ENCODE results near the gene MYH7.

DNA sequence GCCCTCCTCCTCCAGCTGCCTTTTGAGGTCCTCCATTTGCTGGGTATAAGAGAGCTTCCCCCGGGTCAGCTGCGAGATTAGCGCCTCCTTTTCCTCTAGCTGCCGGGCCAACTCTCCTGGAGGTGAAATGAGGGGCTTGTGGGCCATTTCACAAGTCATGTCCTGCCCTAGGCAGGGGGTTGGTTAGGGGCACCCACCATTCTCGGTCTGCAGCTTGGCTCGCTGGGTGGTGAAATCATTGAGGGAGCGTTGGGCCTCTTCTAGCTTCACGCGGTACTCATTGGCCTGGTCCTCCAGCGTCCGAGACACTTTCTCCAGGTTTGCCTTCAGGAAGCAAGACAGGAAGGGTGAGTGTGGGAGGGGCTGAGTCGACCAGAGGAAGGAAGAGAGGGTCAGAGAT, 46.1 kb downstream of the MYH7 start:
- TF ChIP-seq, protein P1, sequence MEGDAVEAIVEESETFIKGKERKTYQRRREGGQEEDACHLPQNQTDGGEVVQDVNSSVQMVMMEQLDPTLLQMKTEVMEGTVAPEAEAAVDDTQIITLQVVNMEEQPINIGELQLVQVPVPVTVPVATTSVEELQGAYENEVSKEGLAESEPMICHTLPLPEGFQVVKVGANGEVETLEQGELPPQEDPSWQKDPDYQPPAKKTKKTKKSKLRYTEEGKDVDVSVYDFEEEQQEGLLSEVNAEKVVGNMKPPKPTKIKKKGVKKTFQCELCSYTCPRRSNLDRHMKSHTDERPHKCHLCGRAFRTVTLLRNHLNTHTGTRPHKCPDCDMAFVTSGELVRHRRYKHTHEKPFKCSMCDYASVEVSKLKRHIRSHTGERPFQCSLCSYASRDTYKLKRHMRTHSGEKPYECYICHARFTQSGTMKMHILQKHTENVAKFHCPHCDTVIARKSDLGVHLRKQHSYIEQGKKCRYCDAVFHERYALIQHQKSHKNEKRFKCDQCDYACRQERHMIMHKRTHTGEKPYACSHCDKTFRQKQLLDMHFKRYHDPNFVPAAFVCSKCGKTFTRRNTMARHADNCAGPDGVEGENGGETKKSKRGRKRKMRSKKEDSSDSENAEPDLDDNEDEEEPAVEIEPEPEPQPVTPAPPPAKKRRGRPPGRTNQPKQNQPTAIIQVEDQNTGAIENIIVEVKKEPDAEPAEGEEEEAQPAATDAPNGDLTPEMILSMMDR (IDR thresholded peaks at IDR 0.05; ENCODE audit: poor library complexity, severe bottlenecking) = no peak
- no peak for TF ChIP-seq POLR2AphosphoS5 (IDR thresholded peaks at IDR 0.05)
- TF ChIP-seq EP300 (conservative IDR thresholded peaks at IDR 0.05; ENCODE audit: poor library complexity, severe bottlenecking) = no peak
- TF ChIP-seq, protein P2, sequence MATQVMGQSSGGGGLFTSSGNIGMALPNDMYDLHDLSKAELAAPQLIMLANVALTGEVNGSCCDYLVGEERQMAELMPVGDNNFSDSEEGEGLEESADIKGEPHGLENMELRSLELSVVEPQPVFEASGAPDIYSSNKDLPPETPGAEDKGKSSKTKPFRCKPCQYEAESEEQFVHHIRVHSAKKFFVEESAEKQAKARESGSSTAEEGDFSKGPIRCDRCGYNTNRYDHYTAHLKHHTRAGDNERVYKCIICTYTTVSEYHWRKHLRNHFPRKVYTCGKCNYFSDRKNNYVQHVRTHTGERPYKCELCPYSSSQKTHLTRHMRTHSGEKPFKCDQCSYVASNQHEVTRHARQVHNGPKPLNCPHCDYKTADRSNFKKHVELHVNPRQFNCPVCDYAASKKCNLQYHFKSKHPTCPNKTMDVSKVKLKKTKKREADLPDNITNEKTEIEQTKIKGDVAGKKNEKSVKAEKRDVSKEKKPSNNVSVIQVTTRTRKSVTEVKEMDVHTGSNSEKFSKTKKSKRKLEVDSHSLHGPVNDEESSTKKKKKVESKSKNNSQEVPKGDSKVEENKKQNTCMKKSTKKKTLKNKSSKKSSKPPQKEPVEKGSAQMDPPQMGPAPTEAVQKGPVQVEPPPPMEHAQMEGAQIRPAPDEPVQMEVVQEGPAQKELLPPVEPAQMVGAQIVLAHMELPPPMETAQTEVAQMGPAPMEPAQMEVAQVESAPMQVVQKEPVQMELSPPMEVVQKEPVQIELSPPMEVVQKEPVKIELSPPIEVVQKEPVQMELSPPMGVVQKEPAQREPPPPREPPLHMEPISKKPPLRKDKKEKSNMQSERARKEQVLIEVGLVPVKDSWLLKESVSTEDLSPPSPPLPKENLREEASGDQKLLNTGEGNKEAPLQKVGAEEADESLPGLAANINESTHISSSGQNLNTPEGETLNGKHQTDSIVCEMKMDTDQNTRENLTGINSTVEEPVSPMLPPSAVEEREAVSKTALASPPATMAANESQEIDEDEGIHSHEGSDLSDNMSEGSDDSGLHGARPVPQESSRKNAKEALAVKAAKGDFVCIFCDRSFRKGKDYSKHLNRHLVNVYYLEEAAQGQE (IDR thresholded peaks at IDR 0.05; ENCODE audit: borderline replicate concordance) = no peak
- no peak for TF ChIP-seq SMC3 (conservative IDR thresholded peaks at IDR 0.05; ENCODE audit: poor library complexity)
- TF ChIP-seq EZH2 (IDR thresholded peaks at IDR 0.05; ENCODE audit: borderline replicate concordance, insufficient read depth, low read length, poor library complexity, severe bottlenecking) = no peak
- TF ChIP-seq MXI1 (conservative IDR thresholded peaks at IDR 0.05; ENCODE audit: poor library complexity, severe bottlenecking) = no peak

All from neural cell (in vitro differentiated cells).